Measurements from ENCODE around the gene PUDP. TPM values are rescaled to one million over a fixed set of nuclear protein-coding genes. Genes with fewer than 3 reads are reported as not detected.
"Not testable (repeated sequence)": the region's sequence is repeated elsewhere in the genome, so short reads cannot be mapped to it uniquely, and the experiment has no call there.

The PUDP gene
- polyA plus RNA-seq, 4 donors: 18.4 to 25.8 (median 21.4) TPM

DNA sequence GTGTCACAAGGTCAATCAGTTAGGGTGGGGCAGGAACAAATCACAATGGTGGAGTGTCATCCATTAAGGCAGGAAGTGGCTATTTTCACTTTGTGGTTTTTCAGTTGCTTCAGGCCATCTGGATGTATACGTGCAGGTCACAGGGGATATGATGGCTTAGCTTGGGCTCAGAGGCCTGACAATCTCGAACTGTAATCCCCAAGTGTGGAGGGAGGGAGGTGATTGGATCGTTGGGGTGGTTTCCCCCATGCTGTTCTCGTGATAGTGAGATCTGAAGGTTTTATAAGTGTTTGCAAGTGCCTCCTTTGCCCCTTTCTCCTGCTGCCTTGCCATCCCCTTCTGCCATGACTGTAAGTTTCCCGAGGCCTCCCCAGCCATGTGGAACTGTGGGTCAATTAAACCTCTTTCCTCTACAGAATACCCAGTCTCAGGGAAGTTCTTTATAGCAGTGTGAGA lies 37.1 kb downstream of the PUDP start:
- no peak for DNase-seq (ENCODE audit: low read depth in 4 of 4, low spot score in 2 of 4)

- no peak for DNase-seq (ENCODE audit: low read depth in 4 of 4, low spot score in 2 of 4)
Observed at GRCh38 chrX:7109838-7110793, 37.8 kb downstream of the PUDP start.

- DNase-seq (ENCODE audit: low read depth in 4 of 4, low spot score in 2 of 4): no peak
Observed at GRCh38 chrX:7109049-7109531, 38.9 kb downstream of the PUDP start.

DNA sequence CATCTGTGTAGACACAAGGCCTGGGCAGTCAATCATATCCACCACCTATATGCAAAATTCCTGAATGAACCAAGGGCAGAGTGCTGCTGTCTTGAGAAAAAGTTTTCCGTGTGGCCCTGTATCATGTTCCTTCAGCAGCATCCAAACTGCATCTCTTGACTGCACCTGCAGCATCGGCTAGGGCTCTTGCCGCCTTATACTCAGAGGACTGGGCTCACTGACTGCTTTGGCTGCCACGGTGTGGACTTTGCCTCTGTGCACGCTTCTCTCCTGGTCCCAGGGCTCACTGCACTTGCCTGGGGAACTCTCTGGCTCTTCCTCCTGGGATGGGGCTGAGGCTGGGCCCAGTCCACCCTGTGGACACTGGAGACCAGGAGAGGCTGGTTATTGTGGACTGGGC lies 39.9 kb downstream of the PUDP start:
- DNase-seq (ENCODE audit: low read depth in 4 of 4, low spot score in 2 of 4): no peak

GRCh38 chrX:7106649-7107048 lies 41.3 kb downstream of the PUDP start:
- DNase-seq (ENCODE audit: low read depth in 4 of 4, low spot score in 2 of 4): no peak

GRCh38 chrX:7102119-7102518 lies 45.8 kb downstream of the PUDP start:
- no peak for DNase-seq (ENCODE audit: low read depth in 4 of 4, low spot score in 2 of 4)

- no peak for DNase-seq (ENCODE audit: low read depth in 4 of 4, low spot score in 2 of 4)
Observed at GRCh38 chrX:7100022-7100421, 47.9 kb downstream of the PUDP start.

- not testable (repeated sequence) for DNase-seq (ENCODE audit: low read depth in 4 of 4, low spot score in 2 of 4)
Observed at GRCh38 chrX:7095657-7096056, 52.3 kb downstream of the PUDP start.

DNA sequence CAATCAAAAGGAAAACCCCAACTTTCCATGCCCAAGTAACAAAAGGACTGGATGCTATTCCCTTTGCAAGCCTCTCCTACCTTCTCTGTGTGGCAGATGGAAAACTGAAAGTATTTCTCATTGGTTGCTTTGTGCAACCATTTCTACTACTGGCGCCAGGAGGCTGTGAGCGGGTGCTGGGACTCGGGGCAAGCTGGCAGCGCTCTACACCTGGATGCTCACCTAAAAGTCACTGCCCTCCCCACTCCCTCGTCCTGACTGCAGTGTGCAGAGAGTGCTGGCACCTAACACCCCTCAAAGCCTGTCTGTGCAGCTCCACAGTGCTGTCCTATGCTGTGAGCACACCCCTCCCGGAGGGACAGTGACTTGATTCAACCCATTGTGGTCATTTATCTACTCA lies 54.6 kb downstream of the PUDP start:
- DNase-seq (ENCODE audit: low read depth in 4 of 4, low spot score in 2 of 4): no peak

DNA sequence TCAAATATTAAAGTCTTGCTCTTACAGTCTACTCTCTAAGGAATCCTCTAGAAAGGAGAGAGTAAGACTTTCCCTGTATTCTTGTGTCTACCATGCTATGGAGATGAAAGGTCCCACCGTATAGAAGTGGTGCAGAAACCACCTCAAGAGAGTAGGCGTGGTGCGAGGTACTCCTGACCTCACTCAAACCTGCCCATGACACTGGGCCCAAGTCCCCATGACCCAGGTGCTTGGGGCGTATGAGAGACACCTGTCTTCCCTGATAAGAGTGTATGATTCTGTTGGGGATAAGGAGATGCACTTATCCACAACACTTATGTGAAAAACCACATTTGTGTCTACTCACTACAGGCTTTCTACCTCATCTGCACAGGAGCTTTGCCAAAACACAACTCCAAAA lies 55.4 kb downstream of the PUDP start:
- no peak for DNase-seq (ENCODE audit: low read depth in 4 of 4, low spot score in 2 of 4)

- DNase-seq (ENCODE audit: low read depth in 4 of 4, low spot score in 2 of 4): no peak
Observed at GRCh38 chrX:7091923-7092322, 56.0 kb downstream of the PUDP start.

DNA sequence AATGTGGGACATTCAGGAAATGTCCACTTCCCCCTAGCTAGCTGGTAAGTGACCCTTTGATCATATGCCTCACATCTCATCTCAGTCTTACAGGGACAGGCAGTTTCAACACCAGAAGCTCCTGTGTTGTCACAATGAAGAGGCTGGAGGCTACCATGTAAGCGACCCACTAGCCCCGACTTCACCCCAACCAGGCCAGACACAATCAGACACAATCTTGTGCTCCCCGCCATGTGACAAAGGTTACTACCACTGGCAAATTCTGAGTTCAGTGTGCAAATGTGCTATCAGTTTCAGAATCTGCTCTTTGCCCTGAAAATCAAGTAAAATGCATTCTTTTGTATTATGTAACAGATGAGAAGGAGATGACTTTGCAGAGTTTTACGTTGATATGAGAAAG lies 57.3 kb downstream of the PUDP start:
- DNase-seq (ENCODE audit: low read depth in 4 of 4, low spot score in 2 of 4): no peak

DNA sequence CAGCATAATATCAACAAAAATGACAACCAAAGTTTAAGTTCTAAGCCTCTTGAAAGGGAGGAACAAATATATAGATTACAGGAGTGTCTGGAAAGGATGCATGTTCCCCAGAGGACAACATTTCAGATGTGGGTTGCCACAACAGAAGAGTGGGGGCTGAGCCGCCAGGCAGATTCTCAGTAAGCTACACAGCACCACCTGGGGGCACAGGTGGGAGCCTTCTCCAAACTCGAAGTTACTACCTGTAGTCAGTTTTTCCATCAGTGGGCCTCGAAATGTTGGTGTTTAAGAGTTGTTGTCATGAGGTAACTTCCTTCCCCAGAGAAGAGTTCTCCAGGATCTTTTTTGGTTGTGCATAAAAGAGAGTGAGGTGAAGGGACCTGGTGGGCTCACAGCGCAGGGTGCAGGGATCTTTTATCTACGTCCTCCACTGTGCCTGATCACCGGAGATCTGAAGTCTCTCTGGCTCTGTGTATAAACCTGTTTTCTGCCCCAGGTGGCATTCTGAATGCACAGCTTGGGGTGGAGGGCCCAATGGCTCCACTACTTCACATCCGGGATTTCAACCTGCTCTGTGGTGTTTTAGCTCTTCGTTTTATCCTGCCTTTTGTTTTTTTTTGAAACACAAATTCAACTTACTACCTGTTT lies 58.9 kb downstream of the PUDP start:
- DNase-seq (ENCODE audit: low read depth in 4 of 4, low spot score in 2 of 4): no peak

DNA sequence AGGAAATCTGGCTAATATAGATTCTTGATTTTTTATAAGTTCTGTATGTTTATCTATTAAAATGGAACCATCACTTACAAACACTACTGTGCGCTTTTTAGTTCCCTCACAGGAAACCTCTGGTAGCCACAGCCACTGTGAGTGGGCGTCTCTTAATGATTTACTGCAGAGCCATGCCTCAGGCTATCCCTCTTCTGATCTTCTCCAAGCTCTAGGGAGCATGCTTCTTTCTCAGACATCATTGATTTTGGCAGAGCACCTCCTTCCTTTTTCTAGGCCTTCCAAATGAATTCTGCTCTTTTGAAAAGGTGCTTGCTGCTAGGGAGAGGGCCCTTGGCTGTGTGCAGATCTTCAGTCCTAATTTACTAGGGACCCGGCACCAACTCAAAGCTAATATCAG lies 61.6 kb downstream of the PUDP start:
- DNase-seq (ENCODE audit: low read depth in 4 of 4, low spot score in 2 of 4): no peak

- no peak for DNase-seq (ENCODE audit: low read depth in 4 of 4, low spot score in 2 of 4)
Observed at GRCh38 chrX:7085879-7086278, 62.1 kb downstream of the PUDP start.

DNA sequence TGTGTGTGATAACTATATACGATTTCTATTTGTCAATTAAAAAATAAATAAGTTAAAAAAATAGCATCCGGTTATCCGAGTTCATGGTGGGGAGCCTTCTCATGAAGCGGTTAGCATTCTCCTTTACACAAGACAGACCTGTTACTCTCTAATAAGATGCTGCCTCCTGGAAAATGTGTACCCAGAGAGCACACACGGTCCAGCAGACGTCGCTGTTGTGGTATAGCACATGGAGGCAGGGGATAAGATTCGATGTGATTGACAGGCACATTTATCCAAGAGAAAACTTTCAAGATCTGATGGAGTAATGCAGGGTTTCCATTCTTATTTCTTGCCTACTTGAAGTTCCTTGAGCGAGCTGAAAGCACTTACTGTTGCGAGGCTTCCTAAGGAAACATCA lies 63.1 kb downstream of the PUDP start:
- no peak for DNase-seq (ENCODE audit: low read depth in 4 of 4, low spot score in 2 of 4)

GRCh38 chrX:7083468-7084396 lies 64.2 kb downstream of the PUDP start:
- no peak for DNase-seq (ENCODE audit: low read depth in 4 of 4, low spot score in 2 of 4)

- DNase-seq (ENCODE audit: low read depth in 4 of 4, low spot score in 2 of 4): no peak
Observed at GRCh38 chrX:7083021-7083420, 64.9 kb downstream of the PUDP start.

DNA sequence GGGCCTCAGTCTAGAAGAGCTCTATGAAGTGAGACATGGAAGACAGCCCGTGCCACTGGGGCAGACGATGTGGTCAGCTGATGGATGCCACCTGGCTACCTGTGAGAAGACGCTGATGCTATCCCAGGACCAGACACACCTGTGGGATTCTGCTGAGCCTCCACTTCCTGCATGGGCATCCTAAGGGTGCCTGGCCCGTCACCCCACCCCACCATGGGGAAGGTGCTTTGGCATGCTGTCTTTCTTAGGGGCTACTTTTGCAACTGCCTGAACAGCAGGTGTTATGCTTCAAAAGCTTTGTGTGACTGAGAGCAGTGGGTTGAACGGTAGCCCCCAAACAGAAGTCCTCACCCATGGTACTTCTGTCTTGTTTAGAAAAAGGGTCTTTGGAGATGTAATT lies 65.4 kb downstream of the PUDP start:
- no peak for DNase-seq (ENCODE audit: low read depth in 4 of 4, low spot score in 2 of 4)

Measured in left renal cortex interstitium (tissue), 4 donors.